ENCODE measurements around the gene C8G. TPM values are rescaled to one million over a fixed set of nuclear protein-coding genes. Genes with fewer than 3 reads are reported as not detected.

The C8G gene
- total and polyA plus RNA-seq, 2 of the 13 experiments (the other 11 are each of a cell fraction or from before 2014, with no cell fraction given) = 4.9 to 12.8 TPM

DNA sequence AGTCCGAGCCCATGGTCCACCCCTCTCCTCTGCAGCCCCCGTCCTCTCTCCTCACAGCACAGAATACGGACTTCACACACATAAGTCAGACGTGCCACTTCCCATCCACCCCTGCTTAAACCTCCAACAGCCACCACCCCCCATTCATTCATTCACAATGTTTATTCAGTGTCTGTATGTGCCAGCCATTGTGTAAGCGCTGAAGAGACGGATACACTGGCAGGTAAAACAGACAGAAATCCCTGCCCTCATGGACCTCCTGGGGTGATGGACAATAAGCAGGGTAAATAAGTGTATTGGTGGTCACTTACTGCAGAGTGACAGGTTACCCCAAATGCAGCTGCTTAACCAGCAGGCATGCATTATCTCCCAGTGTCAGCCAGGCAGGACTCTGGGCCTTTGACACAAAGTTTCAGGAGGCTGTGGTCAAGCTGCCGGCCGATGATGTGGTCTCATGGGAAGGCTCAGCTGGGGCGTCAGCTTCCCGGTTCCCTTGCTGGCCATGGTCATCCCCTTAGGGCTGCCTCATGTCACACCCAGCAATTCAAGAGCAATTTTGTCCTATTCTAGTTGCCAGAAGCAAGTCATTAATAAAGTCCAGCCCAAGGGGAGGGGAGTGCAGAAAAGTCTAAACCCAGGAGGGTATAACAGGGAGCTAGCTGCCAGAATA is 45.3 kb downstream of the C8G start (continued):
- no peak for TF ChIP-seq ZNF609 (CRISPR knock-in tag; IDR thresholded peaks at IDR 0.05; ENCODE audit: borderline replicate concordance)
- no peak for TF ChIP-seq ZNF558 (CRISPR knock-in tag; IDR thresholded peaks at IDR 0.05; ENCODE audit: borderline replicate concordance)
- no peak for TF ChIP-seq SP5 (CRISPR knock-in tag; IDR thresholded peaks at IDR 0.05; ENCODE audit: borderline replicate concordance, low read depth)
- TF ChIP-seq ZNF747 (CRISPR knock-in tag; IDR thresholded peaks at IDR 0.05; ENCODE audit: borderline replicate concordance) = no peak
- TF ChIP-seq ZNF878 (CRISPR knock-in tag; IDR thresholded peaks at IDR 0.05) = no peak
- no peak for TF ChIP-seq ZMYM3 (CRISPR knock-in tag; IDR thresholded peaks at IDR 0.05)
- no peak for TF ChIP-seq ATRX (CRISPR knock-in tag; IDR thresholded peaks at IDR 0.05; ENCODE audit: borderline replicate concordance)
- TF ChIP-seq ZNF749 (CRISPR knock-in tag; IDR thresholded peaks at IDR 0.05; ENCODE audit: borderline replicate concordance) = no peak
- no peak for TF ChIP-seq ZNF337 (CRISPR knock-in tag; IDR thresholded peaks at IDR 0.05; ENCODE audit: borderline replicate concordance, low read depth)
- TF ChIP-seq FOSL1 (CRISPR knock-in tag; IDR thresholded peaks at IDR 0.05; ENCODE audit: borderline replicate concordance) = no peak
- no peak for TF ChIP-seq ZNF629 (CRISPR knock-in tag; conservative IDR thresholded peaks at IDR 0.05)
- TF ChIP-seq ZNF891 (CRISPR knock-in tag; IDR thresholded peaks at IDR 0.05) = no peak
- no peak for TF ChIP-seq MEIS2 (CRISPR knock-in tag; IDR thresholded peaks at IDR 0.05)
- peak; percentile 11; the same call in 1 of the 2 replicates for TF ChIP-seq RXRA (CRISPR knock-in tag; IDR thresholded peaks at IDR 0.05)
- no peak for TF ChIP-seq CBFB (CRISPR knock-in tag; IDR thresholded peaks at IDR 0.05)
- no peak for TF ChIP-seq MYPOP (CRISPR knock-in tag; IDR thresholded peaks at IDR 0.05)
- TF ChIP-seq CEBPB (IDR thresholded peaks at IDR 0.05; ENCODE audit: borderline replicate concordance, low read depth, low read length) = no peak
- no peak for TF ChIP-seq SNAPC2 (CRISPR knock-in tag; IDR thresholded peaks at IDR 0.05)
- TF ChIP-seq ZNF777 (CRISPR knock-in tag; IDR thresholded peaks at IDR 0.05) = no peak
- 0 out of 2 replicates have a peak, but pooled peaks have one; percentile 28 for TF ChIP-seq PATZ1 (CRISPR knock-in tag; IDR thresholded peaks at IDR 0.05)
- 0 out of 2 replicates have a peak, but pooled peaks have one; percentile 22 for TF ChIP-seq HDAC1 (CRISPR knock-in tag; IDR thresholded peaks at IDR 0.05)
- TF ChIP-seq, protein P1, sequence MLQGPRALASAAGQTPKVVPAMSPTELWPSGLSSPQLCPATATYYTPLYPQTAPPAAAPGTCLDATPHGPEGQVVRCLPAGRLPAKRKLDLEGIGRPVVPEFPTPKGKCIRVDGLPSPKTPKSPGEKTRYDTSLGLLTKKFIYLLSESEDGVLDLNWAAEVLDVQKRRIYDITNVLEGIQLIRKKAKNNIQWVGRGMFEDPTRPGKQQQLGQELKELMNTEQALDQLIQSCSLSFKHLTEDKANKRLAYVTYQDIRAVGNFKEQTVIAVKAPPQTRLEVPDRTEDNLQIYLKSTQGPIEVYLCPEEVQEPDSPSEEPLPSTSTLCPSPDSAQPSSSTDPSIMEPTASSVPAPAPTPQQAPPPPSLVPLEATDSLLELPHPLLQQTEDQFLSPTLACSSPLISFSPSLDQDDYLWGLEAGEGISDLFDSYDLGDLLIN (CRISPR knock-in tag; IDR thresholded peaks at IDR 0.05; ENCODE audit: borderline replicate concordance) = no peak
